ENCODE measurements around the gene ZBTB45.

- TF ChIP-seq POLR2A (IDR thresholded peaks at IDR 0.05), result no peak
- TF ChIP-seq CTCF (IDR thresholded peaks at IDR 0.05), result no peak
- no peak for TF ChIP-seq EP300 (IDR thresholded peaks at IDR 0.05)
These were observed 30.2 kb upstream of the ZBTB45 start for GRCh38 chr19:58549664-58550361.
